Erythroblast (primary cell): ENCODE results near the gene ZNF862.

Experiments used
- GATA1 ChIP-seq: IDR thresholded peaks from 2 replicates; pipeline ENCODE4 v1.6.1; 2011; ENCODE audit warnings: low read depth, mild to moderate bottlenecking, control low read depth, low read length, moderate library complexity
- POLR2A ChIP-seq: IDR thresholded peaks from 2 replicates; pipeline ENCODE4 v1.6.1; 2011; ENCODE audit warnings: mild to moderate bottlenecking, low read length

DNA sequence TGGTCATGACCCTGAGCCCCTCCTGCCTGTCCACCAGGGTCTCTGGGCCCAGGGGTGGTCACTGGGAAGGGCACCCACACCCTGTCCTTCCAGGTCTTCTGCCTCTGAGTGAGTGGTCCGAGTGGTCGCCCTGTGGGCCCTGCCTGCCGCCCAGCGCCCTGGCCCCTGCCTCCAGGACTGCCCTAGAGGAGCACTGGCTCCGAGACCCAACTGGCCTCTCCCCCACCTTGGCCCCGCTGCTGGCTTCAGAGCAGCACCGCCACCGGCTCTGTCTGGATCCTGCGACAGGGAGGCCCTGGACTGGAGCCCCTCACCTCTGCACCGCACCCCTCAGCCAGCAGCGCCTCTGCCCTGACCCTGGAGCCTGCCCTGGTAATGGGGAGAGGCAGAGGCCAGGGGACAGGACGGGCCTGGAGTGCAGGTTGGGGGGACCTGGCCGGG lies 13.9 kb upstream of the ZNF862 start:
- no peak for TF ChIP-seq POLR2A
- TF ChIP-seq GATA1 = no peak
